Esophagus muscularis mucosa (tissue), 4 donors: ENCODE results near the gene TBC1D5. TPM values are rescaled to one million over a fixed set of nuclear protein-coding genes. Genes with fewer than 3 reads are reported as not detected.

Experiments used
- DNase-seq: peaks from one replicate; pipeline ENCODE4 v3.0.0-alpha.2; 2017; ENCODE audit errors: extremely low spot score
- H3K27ac ChIP-seq, 4 donors: fragments of 200-600 bp; sonication (generic); replicated peaks in 1 of 4; 1 replicate in 3 of 4; 2 replicates in 1 of 4; pipeline ENCODE4 v1.5.1; 2016 to 2019; ENCODE audit warnings: mild to moderate bottlenecking in 1 of 4
- H3K27me3 ChIP-seq, 4 donors: fragments of 200-600 bp; sonication (generic); one replicate each; pipeline versions ENCODE4 v1.5.1 to v1.6.0; 2016 to 2019
- H3K36me3 ChIP-seq, 4 donors: fragments of 200-600 bp; sonication (generic); one replicate each; pipeline ENCODE4 v1.5.1; 2016 to 2019
- H3K4me1 ChIP-seq, 4 donors: fragments of 200-600 bp; sonication (generic); one replicate each; pipeline ENCODE4 v1.5.1; 2016 to 2019
- H3K4me3 ChIP-seq, 4 donors: fragments of 200-600 bp; sonication (generic); 1 replicate in 2 of 4; 2 replicates in 2 of 4; pipeline ENCODE4 v1.5.1; 2016 to 2019; ENCODE audit warnings: mild to moderate bottlenecking in 4 of 4, moderate library complexity in 1 of 4
- H3K9me3 ChIP-seq, 4 donors: fragments of 200-600 bp; sonication (generic); 1 replicate in 3 of 4; 2 replicates in 1 of 4; pipeline ENCODE4 v1.5.1; 2016 to 2019
- CTCF ChIP-seq, 3 experiments: fragments of 200-600 bp in 2 of 3; fragments of 450-650 bp in 1 of 3; sonication (generic) in 2 of 3; IDR thresholded peaks; one replicate each; pipeline ENCODE4 v1.5.1; 2017 to 2019; ENCODE audit warnings: antibody characterized with exemption in 3 of 3, mild to moderate bottlenecking in 2 of 3, moderate library complexity in 1 of 3
- EP300 ChIP-seq: sonication (generic); formaldehyde crosslinking; IDR thresholded peaks from one replicate; pipeline ENCODE4 v1.6.1; 2017; ENCODE audit warnings: antibody characterized with exemption
- POLR2A ChIP-seq: fragments of 450-650 bp; IDR thresholded peaks from one replicate; pipeline ENCODE4 v1.6.1; 2017; ENCODE audit warnings: antibody characterized with exemption, moderate library complexity, mild to moderate bottlenecking, low read depth
- POLR2AphosphoS5 ChIP-seq, 2 donors: sonication (generic); formaldehyde crosslinking; IDR thresholded peaks; one replicate each; pipeline ENCODE4 v1.6.1; 2017; ENCODE audit warnings: antibody characterized with exemption in 2 of 2
- WGBS: methylation state at CpG from one replicate; pipeline ENCODE4 v1.1.5; 2018; 5-methylcytosine and 5-hydroxymethylcytosine counted together
- intact Hi-C: fragments of 100-400 bp; cut with DNase I; formaldehyde crosslinking; loops from one replicate; pipeline ENCODE4 v1.15.1; 2023
- total RNA-seq, 4 donors: library from RNA; depleted of rRNA; stranded (reverse); fragments of >200 nt; gene quantifications; one replicate each; pipeline versions ENCODE4 v1.1.0 to v1.2.1, GENCODE V29; 2016

TBC1D5 gene
- total RNA-seq, 4 donors from 2014 or later: 54.0 to 83.1 (median 63.6) TPM

- intact Hi-C loops: no loop called here
- H3K36me3 ChIP-seq: no peaks in the 10 kb centered on the region
- 97% methylated on average over 1 of the region's 1 CpG for WGBS
- H3K27ac ChIP-seq: no peak overlapping the region
- no peak overlapping the region for H3K4me3 ChIP-seq
- no peak for TF ChIP-seq CTCF (IDR thresholded peaks at IDR 0.05)
- TF ChIP-seq EP300: no peak
- no peak for TF ChIP-seq POLR2A
- no peak for TF ChIP-seq POLR2AphosphoS5 (IDR thresholded peaks at IDR 0.05)
- H3K27me3 ChIP-seq: no peaks in the 10 kb centered on the region
- no peaks in the 10 kb centered on the region for H3K4me1 ChIP-seq
- DNase-seq: no peak
- H3K9me3 ChIP-seq: no peaks in the 10 kb centered on the region
Measured at GRCh38 chr3:17420668-17421067, 321.8 kb downstream of the TBC1D5 start.

- DNase-seq: no peak
- TF ChIP-seq POLR2AphosphoS5 (IDR thresholded peaks at IDR 0.05): no peak
- TF ChIP-seq EP300: no peak
- TF ChIP-seq CTCF (IDR thresholded peaks at IDR 0.05): peak; percentile 48 to 82 (median 60)
- H3K27me3 ChIP-seq: no peaks in the 10 kb centered on the region
- H3K4me3 ChIP-seq: no peak overlapping the region
- H3K27ac ChIP-seq: no peak overlapping the region
- no peaks in the 10 kb centered on the region for H3K9me3 ChIP-seq
- no peaks in the 10 kb centered on the region for H3K36me3 ChIP-seq
- intact Hi-C loops: loop anchor here (5.0 kb wide), 1 partner anchor 156 kb away; no protein-coding TSS in a partner anchor
- H3K4me1 ChIP-seq: no peaks in the 10 kb centered on the region
Measured at GRCh38 chr3:17412950-17413530, 329.4 kb downstream of the TBC1D5 start.

- WGBS: 94% methylated on average over 3 of the region's 3 CpGs
- Histone ChIP-seq H3K4me3 (no peak overlapping the region), H3K36me3 (no peaks in the 10 kb centered on the region), H3K9me3 (no peaks in the 10 kb centered on the region), H3K4me1 (no peaks in the 10 kb centered on the region), H3K27ac (no peak overlapping the region), H3K27me3 (no peaks in the 10 kb centered on the region)
- TF ChIP-seq CTCF (IDR thresholded peaks at IDR 0.05): no peak
- TF ChIP-seq POLR2A: no peak
- TF ChIP-seq POLR2AphosphoS5 (IDR thresholded peaks at IDR 0.05): no peak
- no peak for DNase-seq
- intact Hi-C loops: loop anchor here (5.0 kb wide), 1 partner anchor 154 kb away; no protein-coding TSS in a partner anchor
Measured at GRCh38 chr3:17411157-17411877, 331.1 kb downstream of the TBC1D5 start.

GRCh38 chr3:17407576-17407975 lies 334.9 kb downstream of the TBC1D5 start:
- DNase-seq: no peak
- intact Hi-C loops: loop anchor here (10.0 kb wide), 1 partner anchor 803 kb away; the partner anchor contains the start of gene DAZL
- Histone ChIP-seq H3K36me3 (peaks cover 5 to 22% (median 10%) of the 10 kb centered on the region in 4 donors), H3K27ac (no peak overlapping the region), H3K9me3 (no peaks in the 10 kb centered on the region), H3K4me1 (no peaks in the 10 kb centered on the region), H3K4me3 (no peak overlapping the region), H3K27me3 (no peaks in the 10 kb centered on the region)
- 92% methylated on average over 2 of the region's 2 CpGs for WGBS
- TF ChIP-seq CTCF (IDR thresholded peaks at IDR 0.05) (no peak), POLR2A (no peak), EP300 (no peak), POLR2AphosphoS5 (IDR thresholded peaks at IDR 0.05) (no peak)
